HCT116 (cell line): Measurements from ENCODE around the gene RUNX2. TPM values are rescaled to one million over a fixed set of nuclear protein-coding genes. Genes with fewer than 3 reads are reported as not detected.
"Not testable (repeated sequence)": the region's sequence is repeated elsewhere in the genome, so short reads cannot be mapped to it uniquely, and the experiment has no call there.

Experiments used
- ATAC-seq: fragments of 200-7000 bp; cut with Tn5 transposase; 2 replicates; pipeline ENCODE4 v1.9.1; 2020; ENCODE audit warnings: mild to moderate bottlenecking, moderate library complexity
- BruUV-seq: library from RNA; stranded (reverse); fragments of 400-500 nt; replicated peaks from 2 replicates; lab custom pipeline; 2021; lab: Mats Ljungman, UMichigan
- CTCF ChIA-PET: fragments of 300-600 bp; sonication (Branson Sonifier 250); formaldehyde crosslinking; loops from one replicate; lab custom pipeline; 2021; ENCODE audit warnings: antibody characterized with exemption; lab: Charles Lee
- POLR2A ChIA-PET: fragments of 300-600, 350-600 bp; sonication (Branson Sonifier 250); formaldehyde crosslinking; loops from one replicate; lab custom pipeline; 2021; ENCODE audit warnings: antibody characterized with exemption; lab: Charles Lee
- RAD21 ChIA-PET, 2 experiments: fragments of 300-600 bp; sonication (Branson Sonifier 250); formaldehyde crosslinking; loops; one replicate each; lab custom pipeline; 2023; ENCODE audit warnings: low total read pairs in 2 of 2; ENCODE audit not compliant: uncharacterized antibody in 2 of 2, unreplicated experiment in 2 of 2, low non-redundant PET in 1 of 2; lab: Charles Lee
- DNase-seq: peaks from one replicate; pipeline ENCODE4 v3.0.0-alpha.2; 2010; ENCODE audit warnings: low read depth, low spot score
- H2AFZ ChIP-seq: fragments of 200-600 bp; shearing (Covaris generic), sonication (generic); 2 replicates; pipeline ENCODE4 v1.6.1; 2017; ENCODE audit warnings: low read depth, mixed run types, mixed read lengths, antibody characterized with exemption, low read length; ENCODE audit not compliant: poor library complexity, severe bottlenecking
- H3K27ac ChIP-seq: 2 replicates; pipeline ENCODE4 v1.5.1; 2012; ENCODE audit warnings: low read depth, low read length
- H3K27me3 ChIP-seq: fragments of 200-600 bp; sonication (generic); 2 replicates; pipeline ENCODE4 v1.6.1; 2016; ENCODE audit warnings: mixed run types, low read length, mixed read lengths; ENCODE audit not compliant: insufficient read depth
- H3K36me3 ChIP-seq, 2 experiments: fragments of 200-500 bp in 1 of 2; fragments of 200-600 bp in 1 of 2; sonication (Bioruptor generic) in 1 of 2; sonication (generic) in 1 of 2; 2 replicates each; pipeline versions ENCODE4 v1.5.1 to v1.6.1; 2014 to 2016; ENCODE audit warnings: low read length in 2 of 2, inconsistent platforms in 1 of 2, mixed read lengths in 1 of 2, mixed run types in 1 of 2; ENCODE audit not compliant: insufficient read depth in 2 of 2, control insufficient read depth in 1 of 2
- H3K4me1 ChIP-seq, 2 experiments: fragments of 200-600 bp in 1 of 2; sonication (generic) in 1 of 2; 2 replicates each; pipeline versions ENCODE4 v1.5.1 to v1.6.1; 2012 to 2017; ENCODE audit warnings: low read length in 2 of 2, inconsistent platforms in 1 of 2, mild to moderate bottlenecking in 1 of 2, mixed read lengths in 1 of 2, mixed run types in 1 of 2, moderate library complexity in 1 of 2; ENCODE audit not compliant: insufficient read depth in 2 of 2, control insufficient read depth in 1 of 2
- H3K4me2 ChIP-seq: fragments of 200-600 bp; sonication (generic); 2 replicates; pipeline ENCODE4 v1.6.1; 2017; ENCODE audit warnings: mixed run types, low read length, mixed read lengths
- H3K4me3 ChIP-seq, 2 experiments: fragments of 200-600 bp in 1 of 2; sonication (generic) in 1 of 2; replicated peaks in 1 of 2; 2 replicates each; pipeline ENCODE4 v1.5.1; 2011 to 2016; ENCODE audit warnings: low read length in 2 of 2, control low read depth in 1 of 2, low read depth in 1 of 2, mild to moderate bottlenecking in 1 of 2, mixed read lengths in 1 of 2, mixed run types in 1 of 2
- H3K79me2 ChIP-seq: fragments of 200-600 bp; sonication (generic); 2 replicates; pipeline ENCODE4 v1.6.1; 2017; ENCODE audit warnings: mild to moderate bottlenecking, mixed run types, low read length, moderate library complexity, mixed read lengths; ENCODE audit not compliant: insufficient read depth
- H3K9ac ChIP-seq: fragments of 200-600 bp; sonication (generic); 2 replicates; pipeline ENCODE4 v1.6.1; 2016; ENCODE audit warnings: low read length, mixed read lengths
- H3K9me2 ChIP-seq: fragments of 200-600 bp; sonication (generic), shearing (Covaris generic); 2 replicates; pipeline ENCODE4 v1.6.1; 2017; ENCODE audit warnings: mixed run types, mild to moderate bottlenecking, moderate library complexity; ENCODE audit not compliant: insufficient read depth
- H3K9me3 ChIP-seq, 2 experiments: fragments of 200-500 bp in 1 of 2; fragments of 200-600 bp in 1 of 2; sonication (Bioruptor generic) in 1 of 2; sonication (generic) in 1 of 2; 2 replicates each; pipeline ENCODE4 v1.6.1; 2014 to 2017; ENCODE audit warnings: low read length in 2 of 2, mixed read lengths in 2 of 2, inconsistent platforms in 1 of 2, low read depth in 1 of 2, mild to moderate bottlenecking in 1 of 2, mixed run types in 1 of 2, moderate library complexity in 1 of 2; ENCODE audit not compliant: control insufficient read depth in 1 of 2, insufficient read depth in 1 of 2
- H4K20me1 ChIP-seq: fragments of 200-600 bp; sonication (generic), shearing (Covaris generic); 2 replicates; pipeline ENCODE4 v1.6.1; 2017; ENCODE audit warnings: mixed run types, mild to moderate bottlenecking, moderate library complexity; ENCODE audit not compliant: insufficient read depth
- ATF3 ChIP-seq: IDR thresholded peaks from 2 replicates; pipeline ENCODE4 v1.6.1; 2012
- CBX3 ChIP-seq: IDR thresholded peaks from 2 replicates; pipeline ENCODE4 v1.6.1; 2012; ENCODE audit warnings: low read depth
- CEBPB ChIP-seq: IDR thresholded peaks from 2 replicates; pipeline ENCODE4 v1.6.1; 2012; ENCODE audit warnings: low read depth
- CTCF ChIP-seq, 3 experiments: fragments of 200-600 bp in 1 of 3; sonication (generic) in 1 of 3; IDR thresholded peaks in 2 of 3; conservative IDR thresholded peaks in 1 of 3; 2 replicates each; pipeline ENCODE4 v1.5.1; 2012 to 2017; ENCODE audit warnings: low read depth in 2 of 3, low read length in 2 of 3, antibody characterized with exemption in 1 of 3, borderline replicate concordance in 1 of 3, control low read depth in 1 of 3, mild to moderate bottlenecking in 1 of 3, mixed read lengths in 1 of 3, mixed run types in 1 of 3, moderate library complexity in 1 of 3; ENCODE audit not compliant: insufficient read depth in 1 of 3
- EGR1 ChIP-seq: IDR thresholded peaks from 2 replicates; pipeline ENCODE4 v1.6.1; 2012; ENCODE audit warnings: low read depth
- EZH2 ChIP-seq: fragments of 200-600 bp; sonication (generic); IDR thresholded peaks from 2 replicates; pipeline ENCODE4 v1.6.1; 2017; ENCODE audit warnings: antibody characterized with exemption, mixed run types
- EZH2phosphoT487 ChIP-seq: fragments of 200-600 bp; IDR thresholded peaks from 2 replicates; pipeline ENCODE4 v1.6.1; 2018; ENCODE audit warnings: antibody characterized with exemption, borderline replicate concordance
- FOSL1 ChIP-seq: IDR thresholded peaks from 2 replicates; pipeline ENCODE4 v1.6.1; 2012; ENCODE audit warnings: low read depth
- JUND ChIP-seq: IDR thresholded peaks from 2 replicates; pipeline ENCODE4 v1.6.1; 2012
- MAX ChIP-seq: IDR thresholded peaks from 2 replicates; pipeline ENCODE4 v1.6.1; 2012
- POLR2AphosphoS5 ChIP-seq: IDR thresholded peaks from 2 replicates; pipeline ENCODE4 v1.6.1; 2011; ENCODE audit warnings: mild to moderate bottlenecking, low read depth, low read length, moderate library complexity
- RAD21 ChIP-seq: IDR thresholded peaks from 2 replicates; pipeline ENCODE4 v1.6.1; 2012; ENCODE audit warnings: low read depth, mild to moderate bottlenecking
- SIN3A ChIP-seq: IDR thresholded peaks from 2 replicates; pipeline ENCODE4 v1.6.1; 2012; ENCODE audit warnings: low read depth
- SP1 ChIP-seq: IDR thresholded peaks from 2 replicates; pipeline ENCODE4 v1.6.1; 2012; ENCODE audit warnings: low read depth
- ZBTB33 ChIP-seq: IDR thresholded peaks from 2 replicates; pipeline ENCODE4 v1.6.1; 2011; ENCODE audit warnings: mild to moderate bottlenecking, low read length, moderate library complexity; ENCODE audit not compliant: insufficient replicate concordance; ENCODE audit errors: extremely low read depth
- ZFX ChIP-seq: fragments of 450-650 bp; IDR thresholded peaks from 2 replicates; pipeline ENCODE4 v1.6.1; 2017
- intact Hi-C: fragments of 100-400 bp; cut with micrococcal nuclease; formaldehyde crosslinking; loops from 2 replicates; pipeline ENCODE4 v1.10.0; 2022
- total RNA-seq: library from RNA; stranded (reverse); gene quantifications from one replicate; pipeline ENCODE4 v1.2.1, GENCODE V29; 2021; ENCODE audit not compliant: unreplicated experiment

Gene RUNX2
- total RNA-seq, 1 experiment from 2014 or later, result 1.1 TPM

- ATAC-seq, result not testable (repeated sequence)
These were observed 232.2 kb downstream of the RUNX2 start for GRCh38 chr6:45560321-45560820.

GRCh38 chr6:45562171-45562570 lies 234.0 kb downstream of the RUNX2 start:
- ChIA-PET CTCF (no interaction called here), POLR2A (no interaction called here), RAD21 (no interaction called here)
- no peak overlapping the region for H3K4me2 ChIP-seq
- intact Hi-C loops, result no loop called here
- no peak overlapping the region for H3K27ac ChIP-seq
- no peak overlapping the region for H3K9ac ChIP-seq
- H3K27me3 ChIP-seq, result no peaks in the 10 kb centered on the region
- no peak overlapping the region for H3K4me3 ChIP-seq
- peaks cover 2 to 15% of the 10 kb centered on the region in 2 experiments; a peak in 3 of 4 replicates for H3K4me1 ChIP-seq
- H3K79me2 ChIP-seq, result no peaks in the 10 kb centered on the region
- no peaks in the 10 kb centered on the region for H3K9me3 ChIP-seq
- no peak overlapping the region for H2AFZ ChIP-seq
- no TSS peak for BruUV-seq
- no peaks in the 10 kb centered on the region for H4K20me1 ChIP-seq
- ATAC-seq (no peak), DNase-seq (no peak)
- no peaks in the 10 kb centered on the region for H3K9me2 ChIP-seq
- H3K36me3 ChIP-seq, result no peaks in the 10 kb centered on the region
- TF ChIP-seq POLR2AphosphoS5 (no peak), RAD21 (no peak), EZH2phosphoT487 (no peak), EGR1 (no peak), MAX (no peak), SIN3A (no peak), FOSL1 (no peak), CEBPB (no peak), EZH2 (no peak), ZFX (no peak), ATF3 (no peak), ZBTB33 (no peak), CBX3 (no peak), CTCF (IDR thresholded peaks at IDR 0.05 in 2 of 3, conservative IDR thresholded peaks at IDR 0.05 in 1 of 3; ENCODE audit: borderline replicate concordance in 1 of 3, insufficient read depth in 1 of 3, low read depth in 2 of 3, low read length in 2 of 3) (no peak), JUND (no peak), SP1 (no peak)

More at GRCh38 chr6:45560321-45560820, 232.2 kb downstream of the RUNX2 start:
- H2AFZ ChIP-seq, intact Hi-C loops, RAD21 ChIA-PET, BruUV-seq, H3K9me3 ChIP-seq, H3K36me3 ChIP-seq, H3K4me1 ChIP-seq, DNase-seq, H4K20me1 ChIP-seq, H3K27ac ChIP-seq, H3K9ac ChIP-seq, CTCF ChIA-PET, H3K4me2 ChIP-seq, H3K27me3 ChIP-seq, H3K79me2 ChIP-seq, H3K9me2 ChIP-seq, H3K4me3 ChIP-seq: not testable (repeated sequence)
- POLR2A ChIA-PET, result interaction anchor here (0.7 kb wide), 1 partner anchor 70 kb away, joined by 3 read pairs; no protein-coding TSS in a partner anchor
